Measurements from ENCODE around the gene MLLT6. TPM values are rescaled to one million over a fixed set of nuclear protein-coding genes. Genes with fewer than 3 reads are reported as not detected.
A peak's percentile ranks its signal among the peaks of the same experiment; 100 is the strongest.

Gene MLLT6
- total and polyA plus RNA-seq, 2 of the 13 experiments (the other 11 are each of a cell fraction or from before 2014, with no cell fraction given) = 50.7 to 69.5 TPM

DNA sequence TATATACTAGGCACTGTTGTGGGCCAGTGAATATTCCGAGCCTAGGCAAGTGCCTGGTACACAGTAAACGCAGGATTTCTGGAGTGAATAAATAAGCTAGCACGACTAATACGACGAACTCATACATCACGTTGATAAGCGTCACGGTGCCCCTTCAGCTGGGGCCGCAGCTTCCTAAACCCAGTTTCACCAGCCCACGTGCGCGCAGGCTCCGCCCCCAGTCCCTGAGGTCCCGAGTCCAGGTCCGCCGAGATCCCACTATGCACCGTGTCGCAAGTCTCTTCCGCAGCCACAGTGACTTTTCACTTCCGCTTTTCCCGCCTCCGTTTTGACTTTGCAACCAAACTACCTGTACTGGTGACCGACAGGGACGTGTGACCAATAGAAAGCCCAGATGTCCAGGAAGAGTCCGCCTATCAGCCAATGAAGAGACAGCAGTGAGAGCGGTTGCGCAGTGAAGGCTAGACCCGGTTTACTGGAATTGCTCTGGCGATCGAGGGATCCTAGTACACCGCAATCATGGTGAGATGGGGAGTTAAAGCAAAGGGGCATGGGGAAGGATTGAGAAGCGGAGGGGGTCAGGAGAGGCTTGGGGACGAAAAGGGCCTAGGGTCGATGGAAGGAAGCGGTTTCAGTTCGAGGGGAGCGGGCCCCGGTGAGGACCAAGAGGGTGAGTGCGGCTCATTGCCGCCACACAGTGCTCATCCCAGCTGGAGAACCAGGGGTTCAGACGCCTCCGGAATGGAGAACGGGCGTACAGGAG lies 47.4 kb downstream of the MLLT6 start, which contains the start of gene PSMB3 (continued):
- TF ChIP-seq ZNF343 (CRISPR knock-in tag; IDR thresholded peaks at IDR 0.05) (peak; percentile 46; the same call in 1 of the 2 replicates), HNF4G (IDR thresholded peaks at IDR 0.05; ENCODE audit: borderline replicate concordance, low read depth, low read length) (peak; percentile 20; the same call in 1 of the 2 replicates), HNF4G (CRISPR knock-in tag; IDR thresholded peaks at IDR 0.05; ENCODE audit: borderline replicate concordance, low read depth) (no peak), ZNF879 (CRISPR knock-in tag; IDR thresholded peaks at IDR 0.05) (0 out of 2 replicates have a peak, but pooled peaks have one; percentile 25), ZNF569 (CRISPR knock-in tag; IDR thresholded peaks at IDR 0.05; ENCODE audit: borderline replicate concordance) (no peak), ZNF367 (CRISPR knock-in tag; IDR thresholded peaks at IDR 0.05; ENCODE audit: borderline replicate concordance) (no peak), ZFX (CRISPR knock-in tag; IDR thresholded peaks at IDR 0.05; ENCODE audit: low read depth) (peak; percentile 94), CENPT (CRISPR knock-in tag; IDR thresholded peaks at IDR 0.05; ENCODE audit: low read depth) (no peak; the same call in 1 of the 2 replicates), HCFC1 (IDR thresholded peaks at IDR 0.05; ENCODE audit: low read depth, low read length) (no peak), ZNF251 (CRISPR knock-in tag; IDR thresholded peaks at IDR 0.05) (no peak), CEBPB (IDR thresholded peaks at IDR 0.05; ENCODE audit: borderline replicate concordance, low read depth, low read length) (peak; percentile 95), BRD4 (CRISPR knock-in tag; IDR thresholded peaks at IDR 0.05) (peak; percentile 47; the same call in 1 of the 2 replicates), JUND (CRISPR knock-in tag; IDR thresholded peaks at IDR 0.05) (no peak), MXI1 (IDR thresholded peaks at IDR 0.05; ENCODE audit: borderline replicate concordance, low read depth, low read length) (peak; percentile 100), ZNF776 (CRISPR knock-in tag; IDR thresholded peaks at IDR 0.05) (peak; percentile 10; the same call in 1 of the 2 replicates), NR2F1 (CRISPR knock-in tag; IDR thresholded peaks at IDR 0.05) (no peak)
- TF ChIP-seq, protein P1, sequence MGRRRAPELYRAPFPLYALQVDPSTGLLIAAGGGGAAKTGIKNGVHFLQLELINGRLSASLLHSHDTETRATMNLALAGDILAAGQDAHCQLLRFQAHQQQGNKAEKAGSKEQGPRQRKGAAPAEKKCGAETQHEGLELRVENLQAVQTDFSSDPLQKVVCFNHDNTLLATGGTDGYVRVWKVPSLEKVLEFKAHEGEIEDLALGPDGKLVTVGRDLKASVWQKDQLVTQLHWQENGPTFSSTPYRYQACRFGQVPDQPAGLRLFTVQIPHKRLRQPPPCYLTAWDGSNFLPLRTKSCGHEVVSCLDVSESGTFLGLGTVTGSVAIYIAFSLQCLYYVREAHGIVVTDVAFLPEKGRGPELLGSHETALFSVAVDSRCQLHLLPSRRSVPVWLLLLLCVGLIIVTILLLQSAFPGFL (CRISPR knock-in tag; IDR thresholded peaks at IDR 0.05) = no peak
- TF ChIP-seq, protein P2, sequence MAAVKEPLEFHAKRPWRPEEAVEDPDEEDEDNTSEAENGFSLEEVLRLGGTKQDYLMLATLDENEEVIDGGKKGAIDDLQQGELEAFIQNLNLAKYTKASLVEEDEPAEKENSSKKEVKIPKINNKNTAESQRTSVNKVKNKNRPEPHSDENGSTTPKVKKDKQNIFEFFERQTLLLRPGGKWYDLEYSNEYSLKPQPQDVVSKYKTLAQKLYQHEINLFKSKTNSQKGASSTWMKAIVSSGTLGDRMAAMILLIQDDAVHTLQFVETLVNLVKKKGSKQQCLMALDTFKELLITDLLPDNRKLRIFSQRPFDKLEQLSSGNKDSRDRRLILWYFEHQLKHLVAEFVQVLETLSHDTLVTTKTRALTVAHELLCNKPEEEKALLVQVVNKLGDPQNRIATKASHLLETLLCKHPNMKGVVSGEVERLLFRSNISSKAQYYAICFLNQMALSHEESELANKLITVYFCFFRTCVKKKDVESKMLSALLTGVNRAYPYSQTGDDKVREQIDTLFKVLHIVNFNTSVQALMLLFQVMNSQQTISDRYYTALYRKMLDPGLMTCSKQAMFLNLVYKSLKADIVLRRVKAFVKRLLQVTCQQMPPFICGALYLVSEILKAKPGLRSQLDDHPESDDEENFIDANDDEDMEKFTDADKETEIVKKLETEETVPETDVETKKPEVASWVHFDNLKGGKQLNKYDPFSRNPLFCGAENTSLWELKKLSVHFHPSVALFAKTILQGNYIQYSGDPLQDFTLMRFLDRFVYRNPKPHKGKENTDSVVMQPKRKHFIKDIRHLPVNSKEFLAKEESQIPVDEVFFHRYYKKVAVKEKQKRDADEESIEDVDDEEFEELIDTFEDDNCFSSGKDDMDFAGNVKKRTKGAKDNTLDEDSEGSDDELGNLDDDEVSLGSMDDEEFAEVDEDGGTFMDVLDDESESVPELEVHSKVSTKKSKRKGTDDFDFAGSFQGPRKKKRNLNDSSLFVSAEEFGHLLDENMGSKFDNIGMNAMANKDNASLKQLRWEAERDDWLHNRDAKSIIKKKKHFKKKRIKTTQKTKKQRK (IDR thresholded peaks at IDR 0.05; ENCODE audit: low read length) = peak; percentile 37; the same call in 1 of the 2 replicates
- TF ChIP-seq, protein P3, sequence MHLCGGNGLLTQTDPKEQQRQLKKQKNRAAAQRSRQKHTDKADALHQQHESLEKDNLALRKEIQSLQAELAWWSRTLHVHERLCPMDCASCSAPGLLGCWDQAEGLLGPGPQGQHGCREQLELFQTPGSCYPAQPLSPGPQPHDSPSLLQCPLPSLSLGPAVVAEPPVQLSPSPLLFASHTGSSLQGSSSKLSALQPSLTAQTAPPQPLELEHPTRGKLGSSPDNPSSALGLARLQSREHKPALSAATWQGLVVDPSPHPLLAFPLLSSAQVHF (CRISPR knock-in tag; IDR thresholded peaks at IDR 0.05) = no peak
- TF ChIP-seq, protein P4, sequence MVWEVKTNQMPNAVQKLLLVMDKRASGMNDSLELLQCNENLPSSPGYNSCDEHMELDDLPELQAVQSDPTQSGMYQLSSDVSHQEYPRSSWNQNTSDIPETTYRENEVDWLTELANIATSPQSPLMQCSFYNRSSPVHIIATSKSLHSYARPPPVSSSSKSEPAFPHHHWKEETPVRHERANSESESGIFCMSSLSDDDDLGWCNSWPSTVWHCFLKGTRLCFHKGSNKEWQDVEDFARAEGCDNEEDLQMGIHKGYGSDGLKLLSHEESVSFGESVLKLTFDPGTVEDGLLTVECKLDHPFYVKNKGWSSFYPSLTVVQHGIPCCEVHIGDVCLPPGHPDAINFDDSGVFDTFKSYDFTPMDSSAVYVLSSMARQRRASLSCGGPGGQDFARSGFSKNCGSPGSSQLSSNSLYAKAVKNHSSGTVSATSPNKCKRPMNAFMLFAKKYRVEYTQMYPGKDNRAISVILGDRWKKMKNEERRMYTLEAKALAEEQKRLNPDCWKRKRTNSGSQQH (CRISPR knock-in tag; IDR thresholded peaks at IDR 0.05; ENCODE audit: low read depth) = peak; percentile 97
- TF ChIP-seq, protein P5, sequence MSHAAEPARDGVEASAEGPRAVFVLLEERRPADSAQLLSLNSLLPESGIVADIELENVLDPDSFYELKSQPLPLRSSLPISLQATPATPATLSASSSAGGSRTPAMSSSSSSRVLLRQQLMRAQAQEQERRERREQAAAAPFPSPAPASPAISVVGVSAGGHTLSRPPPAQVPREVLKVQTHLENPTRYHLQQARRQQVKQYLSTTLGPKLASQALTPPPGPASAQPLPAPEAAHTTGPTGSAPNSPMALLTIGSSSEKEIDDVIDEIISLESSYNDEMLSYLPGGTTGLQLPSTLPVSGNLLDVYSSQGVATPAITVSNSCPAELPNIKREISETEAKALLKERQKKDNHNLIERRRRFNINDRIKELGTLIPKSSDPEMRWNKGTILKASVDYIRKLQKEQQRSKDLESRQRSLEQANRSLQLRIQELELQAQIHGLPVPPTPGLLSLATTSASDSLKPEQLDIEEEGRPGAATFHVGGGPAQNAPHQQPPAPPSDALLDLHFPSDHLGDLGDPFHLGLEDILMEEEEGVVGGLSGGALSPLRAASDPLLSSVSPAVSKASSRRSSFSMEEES (CRISPR knock-in tag; IDR thresholded peaks at IDR 0.05) = peak; percentile 61; the same call in 1 of the 2 replicates

Measured in HepG2 (cell line).